Panc1 (cell line): ENCODE measurements around the gene MTOR. TPM values are rescaled to one million over a fixed set of nuclear protein-coding genes. Genes with fewer than 3 reads are reported as not detected.

Experiments
- ATAC-seq: fragments of 200-7000 bp; cut with Tn5 transposase; 2 replicates; pipeline ENCODE4 v1.9.1; 2020; ENCODE audit warnings: mild to moderate bottlenecking, moderate library complexity
- BruUV-seq: library from RNA; stranded (reverse); fragments of 400-500 nt; replicated peaks from 2 replicates; lab custom pipeline; 2021; lab: Mats Ljungman, UMichigan
- CTCF ChIA-PET: fragments of 300-600 bp; sonication (Branson Sonifier 250); formaldehyde crosslinking; loops from one replicate; lab custom pipeline; 2022; ENCODE audit warnings: antibody characterized with exemption; lab: Charles Lee
- POLR2A ChIA-PET: fragments of 300-600 bp; sonication (Branson Sonifier 250); formaldehyde crosslinking; loops from one replicate; lab custom pipeline; 2022; ENCODE audit warnings: antibody characterized with exemption; lab: Charles Lee
- DNase-seq: peaks from one replicate; pipeline ENCODE4 v3.0.0-alpha.2; 2010; ENCODE audit warnings: low read depth, low spot score
- H3K27ac ChIP-seq: 2 replicates; pipeline ENCODE4 v1.5.1; 2011; ENCODE audit warnings: mild to moderate bottlenecking, low read length, inconsistent platforms
- H3K27me3 ChIP-seq: fragments of 200-500 bp; sonication (Bioruptor generic); 2 replicates; pipeline ENCODE4 v1.6.0; 2014; ENCODE audit warnings: low read length, inconsistent platforms; ENCODE audit not compliant: control insufficient read depth, insufficient read depth
- H3K36me3 ChIP-seq: fragments of 200-500 bp; sonication (Bioruptor generic); 2 replicates; pipeline ENCODE4 v1.5.1; 2014; ENCODE audit warnings: inconsistent platforms, mild to moderate bottlenecking, low read length, moderate library complexity; ENCODE audit not compliant: control insufficient read depth, insufficient read depth
- H3K4me1 ChIP-seq: 2 replicates; pipeline ENCODE4 v1.5.1; 2011; ENCODE audit warnings: inconsistent platforms, mild to moderate bottlenecking, low read length, moderate library complexity; ENCODE audit not compliant: control insufficient read depth, insufficient read depth
- H3K4me3 ChIP-seq, 2 experiments: 2 replicates each; pipeline ENCODE4 v1.5.1; 2011 to 2012; ENCODE audit warnings: low read depth in 2 of 2, low read length in 2 of 2, mild to moderate bottlenecking in 2 of 2, inconsistent platforms in 1 of 2, moderate library complexity in 1 of 2
- H3K9me3 ChIP-seq: fragments of 200-500 bp; sonication (Bioruptor generic); 2 replicates; pipeline ENCODE4 v1.5.1; 2014; ENCODE audit warnings: low read depth, mild to moderate bottlenecking, inconsistent platforms, low read length, moderate library complexity; ENCODE audit not compliant: control insufficient read depth, insufficient read depth
- POLR2AphosphoS5 ChIP-seq: IDR thresholded peaks from 2 replicates; pipeline ENCODE4 v1.6.1; 2012; ENCODE audit warnings: mild to moderate bottlenecking, low read depth, low read length, moderate library complexity
- REST ChIP-seq, 2 experiments: IDR thresholded peaks; 2 replicates each; pipeline ENCODE4 v1.6.1; 2011 to 2012; ENCODE audit warnings: low read depth in 2 of 2, control low read depth in 1 of 2, low read length in 1 of 2, mild to moderate bottlenecking in 1 of 2, moderate library complexity in 1 of 2; ENCODE audit not compliant: insufficient read depth in 1 of 2
- SIN3A ChIP-seq: IDR thresholded peaks from 2 replicates; pipeline ENCODE4 v1.6.1; 2012; ENCODE audit warnings: low read depth, mild to moderate bottlenecking, low read length, moderate library complexity, borderline replicate concordance; ENCODE audit not compliant: insufficient read depth
- TCF7L2 ChIP-seq: IDR thresholded peaks from 2 replicates; pipeline ENCODE4 v1.6.1; 2011; ENCODE audit warnings: mild to moderate bottlenecking, low read depth, low read length, inconsistent platforms
- in situ Hi-C: cut with HindIII; loops from 2 replicates; pipeline ENCODE4 v1.10.0; 2016; ENCODE audit warnings: low sequenced_read_pairs, low pct_unique_long_range_greater_than_20kb
- intact Hi-C: fragments of 100-400 bp; cut with micrococcal nuclease; formaldehyde crosslinking; loops from one replicate; pipeline ENCODE4 v1.10.0; 2022; ENCODE audit not compliant: unreplicated experiment
- total RNA-seq: library from RNA; stranded (reverse); gene quantifications from one replicate; pipeline ENCODE4 v1.2.1, GENCODE V29; 2021; ENCODE audit not compliant: unreplicated experiment
- TF ChIP-seq, protein P1 (sequence below): fragments of 450-650 bp; IDR thresholded peaks from 2 replicates; pipeline ENCODE4 v1.5.1; 2017; ENCODE audit warnings: mild to moderate bottlenecking

Gene MTOR
- total RNA-seq, 1 experiment from 2014 or later: 71.2 TPM

DNA sequence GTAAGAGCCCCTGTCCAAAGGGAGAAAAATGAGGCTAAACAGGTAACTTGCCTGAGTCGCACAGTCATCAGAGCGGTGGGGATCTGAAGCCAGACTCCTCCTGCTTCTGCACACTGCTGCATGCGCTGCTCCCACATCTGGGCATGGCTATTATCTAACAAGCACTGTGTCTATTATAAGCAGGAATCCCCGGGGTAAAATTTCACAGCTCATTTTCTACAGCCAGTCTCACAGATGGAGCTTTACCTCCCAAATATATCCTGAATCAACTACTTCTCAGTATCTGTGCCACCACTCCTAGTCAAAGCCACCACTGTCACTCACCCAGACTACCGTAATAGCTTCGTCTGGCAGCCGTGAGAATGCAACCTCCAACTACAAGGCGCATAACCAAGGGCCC lies 9.8 kb downstream of the MTOR start:
- Histone ChIP-seq H3K36me3 (peaks cover 16% of the 10 kb centered on the region), H3K27ac (no peak overlapping the region), H3K4me1 (no peaks in the 10 kb centered on the region), H3K27me3 (no peaks in the 10 kb centered on the region), H3K9me3 (no peaks in the 10 kb centered on the region), H3K4me3 (no peak overlapping the region)
- intact Hi-C loops (no loop called here), in situ Hi-C loops (no loop called here)
- no peak for DNase-seq
- POLR2A ChIA-PET: no interaction called here
- no peak for ATAC-seq
- CTCF ChIA-PET: no interaction called here
- no peak for TF ChIP-seq SIN3A
- TF ChIP-seq, protein P1, sequence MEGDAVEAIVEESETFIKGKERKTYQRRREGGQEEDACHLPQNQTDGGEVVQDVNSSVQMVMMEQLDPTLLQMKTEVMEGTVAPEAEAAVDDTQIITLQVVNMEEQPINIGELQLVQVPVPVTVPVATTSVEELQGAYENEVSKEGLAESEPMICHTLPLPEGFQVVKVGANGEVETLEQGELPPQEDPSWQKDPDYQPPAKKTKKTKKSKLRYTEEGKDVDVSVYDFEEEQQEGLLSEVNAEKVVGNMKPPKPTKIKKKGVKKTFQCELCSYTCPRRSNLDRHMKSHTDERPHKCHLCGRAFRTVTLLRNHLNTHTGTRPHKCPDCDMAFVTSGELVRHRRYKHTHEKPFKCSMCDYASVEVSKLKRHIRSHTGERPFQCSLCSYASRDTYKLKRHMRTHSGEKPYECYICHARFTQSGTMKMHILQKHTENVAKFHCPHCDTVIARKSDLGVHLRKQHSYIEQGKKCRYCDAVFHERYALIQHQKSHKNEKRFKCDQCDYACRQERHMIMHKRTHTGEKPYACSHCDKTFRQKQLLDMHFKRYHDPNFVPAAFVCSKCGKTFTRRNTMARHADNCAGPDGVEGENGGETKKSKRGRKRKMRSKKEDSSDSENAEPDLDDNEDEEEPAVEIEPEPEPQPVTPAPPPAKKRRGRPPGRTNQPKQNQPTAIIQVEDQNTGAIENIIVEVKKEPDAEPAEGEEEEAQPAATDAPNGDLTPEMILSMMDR: no peak
- TF ChIP-seq POLR2AphosphoS5: no peak
- TF ChIP-seq REST (IDR thresholded peaks at IDR 0.05; ENCODE audit: insufficient read depth in 1 of 2, low read depth in 2 of 2, low read length in 1 of 2): no peak
- TF ChIP-seq TCF7L2: no peak
- no TSS peak for BruUV-seq

GRCh38 chr1:11248169-11248568 lies 14.2 kb downstream of the MTOR start:
- no TSS peak for BruUV-seq
- Histone ChIP-seq H3K27me3 (no peaks in the 10 kb centered on the region), H3K9me3 (no peaks in the 10 kb centered on the region), H3K4me1 (no peaks in the 10 kb centered on the region), H3K4me3 (no peak overlapping the region), H3K36me3 (peaks cover 22% of the 10 kb centered on the region), H3K27ac (no peak overlapping the region)
- in situ Hi-C loops (no loop called here), intact Hi-C loops (no loop called here)
- TF ChIP-seq TCF7L2: no peak
- no peak for TF ChIP-seq REST (IDR thresholded peaks at IDR 0.05; ENCODE audit: insufficient read depth in 1 of 2, low read depth in 2 of 2, low read length in 1 of 2)
- TF ChIP-seq, protein P1: no peak
- TF ChIP-seq SIN3A: no peak
- TF ChIP-seq POLR2AphosphoS5: no peak
- ATAC-seq: peak; percentile 63; the same call in 1 of the 2 replicates
- CTCF ChIA-PET: no interaction called here
- POLR2A ChIA-PET: no interaction called here
- no peak for DNase-seq
